ENCODE measurements around the gene RHBDD3. TPM values are rescaled to one million over a fixed set of nuclear protein-coding genes. Genes with fewer than 3 reads are reported as not detected.

Gene RHBDD3
- total RNA-seq, 1 donor from 2014 or later = 24.0 TPM

GRCh38 chr22:29218758-29219408 lies 48.9 kb downstream of the RHBDD3 start:
- no peak for DNase-seq (ENCODE audit: low spot score)

GRCh38 chr22:29217827-29218757 lies 49.7 kb downstream of the RHBDD3 start:
- DNase-seq (ENCODE audit: low spot score) = no peak

GRCh38 chr22:29216873-29217666 lies 50.7 kb downstream of the RHBDD3 start:
- no peak for DNase-seq (ENCODE audit: low spot score)

GRCh38 chr22:29216011-29216872 lies 51.5 kb downstream of the RHBDD3 start:
- DNase-seq (ENCODE audit: low spot score) = no peak

GRCh38 chr22:29215012-29215860 lies 52.5 kb downstream of the RHBDD3 start:
- no peak for DNase-seq (ENCODE audit: low spot score)

DNA sequence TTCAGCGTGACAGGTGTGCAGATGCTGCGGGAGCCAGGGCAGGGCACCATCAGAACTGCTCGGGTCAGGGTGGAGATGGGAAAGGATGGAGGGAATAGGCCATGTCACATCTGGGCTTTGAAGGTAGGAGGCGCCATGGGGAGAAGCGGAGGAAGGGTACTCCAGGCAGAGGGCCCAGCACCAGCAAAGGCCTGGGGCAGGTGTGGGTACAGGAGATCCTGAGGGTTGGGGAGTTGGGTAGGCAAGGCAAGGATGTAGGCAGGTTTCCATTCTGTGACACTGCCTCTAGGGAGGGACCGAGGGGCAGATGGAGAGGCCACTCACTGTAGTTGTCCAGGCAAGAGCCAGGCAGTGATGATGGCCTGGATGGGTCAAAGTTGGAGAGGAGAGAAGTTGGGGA lies 53.5 kb downstream of the RHBDD3 start:
- DNase-seq (ENCODE audit: low spot score) = no peak

- no peak for DNase-seq (ENCODE audit: low spot score)
Observed at GRCh38 chr22:29213493-29213892, 54.3 kb downstream of the RHBDD3 start.

GRCh38 chr22:29212743-29213142 lies 55.0 kb downstream of the RHBDD3 start:
- DNase-seq (ENCODE audit: low spot score) = no peak

GRCh38 chr22:29211466-29211865 lies 56.3 kb downstream of the RHBDD3 start:
- DNase-seq (ENCODE audit: low spot score) = no peak

- no peak for DNase-seq (ENCODE audit: low spot score)
Observed at GRCh38 chr22:29211066-29211465, 56.7 kb downstream of the RHBDD3 start.

Other genes with a start within 250 kb of the RHBDD3 start
- gene C22orf31, start 206.2 kb downstream of the RHBDD3 start, total RNA-seq = not detected
- 7.3 TPM for gene KREMEN1, start 194.9 kb downstream of the RHBDD3 start, total RNA-seq
- 7.0 TPM for gene EMID1, start 62.1 kb downstream of the RHBDD3 start, total RNA-seq
- 160 TPM for gene EWSR1, start 287 bp upstream of the RHBDD3 start, total RNA-seq
- 24.6 TPM for gene GAS2L1, start 38.7 kb upstream of the RHBDD3 start, total RNA-seq
- 1.7 TPM for gene RASL10A, start 47.7 kb upstream of the RHBDD3 start, total RNA-seq
- gene AP1B1, start 120.6 kb upstream of the RHBDD3 start, total RNA-seq = 88.6 TPM
- gene RFPL1, start 170.6 kb upstream of the RHBDD3 start, total RNA-seq = not detected
- gene NEFH, start 212.2 kb upstream of the RHBDD3 start, total RNA-seq = 0.86 TPM